Panc1 (cell line): ENCODE data around the gene COL1A1.

Experiments
- POLR2AphosphoS5 ChIP-seq: IDR thresholded peaks from 2 replicates; pipeline ENCODE4 v1.6.1; 2012; ENCODE audit warnings: mild to moderate bottlenecking, low read depth, low read length, moderate library complexity
- TCF7L2 ChIP-seq: IDR thresholded peaks from 2 replicates; pipeline ENCODE4 v1.6.1; 2011; ENCODE audit warnings: mild to moderate bottlenecking, low read depth, low read length, inconsistent platforms
- TF ChIP-seq, protein P1 (sequence below): fragments of 450-650 bp; IDR thresholded peaks from 2 replicates; pipeline ENCODE4 v1.5.1; 2017; ENCODE audit warnings: mild to moderate bottlenecking

DNA sequence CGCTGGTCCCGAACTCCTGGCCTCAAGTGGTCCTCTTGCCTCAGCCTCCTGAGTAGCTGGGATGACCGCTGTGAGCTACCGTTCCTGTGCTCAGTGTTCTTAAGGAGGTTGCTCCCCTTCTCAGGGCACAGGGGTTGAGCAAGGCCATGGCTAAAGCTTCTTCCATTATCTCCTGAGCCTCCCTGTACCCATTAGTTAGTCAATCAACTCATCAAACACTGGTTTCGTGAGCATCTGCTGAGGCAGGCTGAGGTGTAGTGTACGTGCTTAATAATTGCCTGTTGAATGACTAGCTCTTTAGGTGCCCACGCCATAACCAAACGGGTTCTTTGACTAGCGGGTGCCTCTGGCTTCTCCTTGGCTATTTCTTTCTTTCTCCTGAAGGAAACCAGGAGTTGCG, 24.0 kb downstream of the COL1A1 start:
- TF ChIP-seq, protein P1, sequence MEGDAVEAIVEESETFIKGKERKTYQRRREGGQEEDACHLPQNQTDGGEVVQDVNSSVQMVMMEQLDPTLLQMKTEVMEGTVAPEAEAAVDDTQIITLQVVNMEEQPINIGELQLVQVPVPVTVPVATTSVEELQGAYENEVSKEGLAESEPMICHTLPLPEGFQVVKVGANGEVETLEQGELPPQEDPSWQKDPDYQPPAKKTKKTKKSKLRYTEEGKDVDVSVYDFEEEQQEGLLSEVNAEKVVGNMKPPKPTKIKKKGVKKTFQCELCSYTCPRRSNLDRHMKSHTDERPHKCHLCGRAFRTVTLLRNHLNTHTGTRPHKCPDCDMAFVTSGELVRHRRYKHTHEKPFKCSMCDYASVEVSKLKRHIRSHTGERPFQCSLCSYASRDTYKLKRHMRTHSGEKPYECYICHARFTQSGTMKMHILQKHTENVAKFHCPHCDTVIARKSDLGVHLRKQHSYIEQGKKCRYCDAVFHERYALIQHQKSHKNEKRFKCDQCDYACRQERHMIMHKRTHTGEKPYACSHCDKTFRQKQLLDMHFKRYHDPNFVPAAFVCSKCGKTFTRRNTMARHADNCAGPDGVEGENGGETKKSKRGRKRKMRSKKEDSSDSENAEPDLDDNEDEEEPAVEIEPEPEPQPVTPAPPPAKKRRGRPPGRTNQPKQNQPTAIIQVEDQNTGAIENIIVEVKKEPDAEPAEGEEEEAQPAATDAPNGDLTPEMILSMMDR: no peak
- TF ChIP-seq POLR2AphosphoS5 (no peak), TCF7L2 (no peak)
